ENCODE data around the gene ACOXL.

DNA sequence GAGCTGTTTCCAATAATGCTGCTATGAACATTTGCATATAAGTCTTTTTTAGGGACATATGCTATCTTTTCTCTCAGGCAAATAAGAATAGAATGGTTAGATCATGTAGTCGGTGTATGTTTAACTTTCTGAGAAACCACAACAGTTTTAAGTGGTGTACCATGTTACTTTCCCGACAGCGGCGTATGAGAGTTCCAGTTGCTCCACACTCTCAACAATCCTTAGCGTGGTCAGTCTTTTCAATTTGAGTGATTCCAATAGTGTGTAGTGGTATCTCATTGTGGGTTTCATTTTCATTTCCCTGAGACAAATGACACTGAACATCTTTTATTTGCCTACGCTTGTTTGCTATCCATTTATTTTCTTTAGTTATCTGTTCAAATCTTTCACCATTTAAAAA, 149.5 kb downstream of the ACOXL start:
- no peak for TF ChIP-seq POLR2A (IDR thresholded peaks at IDR 0.05)
- no peak for TF ChIP-seq CTCF (IDR thresholded peaks at IDR 0.05)
- TF ChIP-seq POLR2AphosphoS5 (IDR thresholded peaks at IDR 0.05), result no peak
- TF ChIP-seq EP300 (IDR thresholded peaks at IDR 0.05), result no peak
